HEK293 (cell line): Measurements from ENCODE around the gene CEP57L1.

Experiments
- KLF10 ChIP-seq: fragments of 450-650 bp; IDR thresholded peaks from 2 replicates; pipeline ENCODE4 v1.5.1; 2018; ENCODE audit warnings: missing biosample characterization, mild to moderate bottlenecking, missing genetic modification characterization
- KLF16 ChIP-seq: fragments of 450-650 bp; formaldehyde crosslinking; IDR thresholded peaks from 2 replicates; pipeline ENCODE4 v1.5.1; 2017; ENCODE audit warnings: missing biosample characterization, missing genetic modification characterization
- PATZ1 ChIP-seq: fragments of 450-650 bp; formaldehyde crosslinking; IDR thresholded peaks from 2 replicates; pipeline ENCODE4 v1.5.1; 2016; ENCODE audit warnings: missing biosample characterization, missing genetic modification characterization
- ZBTB7A ChIP-seq: fragments of 450-650 bp; formaldehyde crosslinking; IDR thresholded peaks from 2 replicates; pipeline ENCODE4 v1.5.1; 2016; ENCODE audit warnings: low read depth, missing biosample characterization, missing genetic modification characterization
- ZNF146 ChIP-seq: fragments of 450-650 bp; formaldehyde crosslinking; IDR thresholded peaks from 2 replicates; pipeline ENCODE4 v1.5.1; 2016; ENCODE audit warnings: missing biosample characterization, missing genetic modification characterization
- ZNF221 ChIP-seq: fragments of 450-650 bp; formaldehyde crosslinking; IDR thresholded peaks from 2 replicates; pipeline ENCODE4 v1.5.1; 2017; ENCODE audit warnings: missing biosample characterization, missing genetic modification characterization, borderline replicate concordance
- TF ChIP-seq, protein P1 (sequence below): fragments of 450-650 bp; formaldehyde crosslinking; IDR thresholded peaks from 2 replicates; pipeline ENCODE4 v1.5.1; 2016; ENCODE audit warnings: missing biosample characterization, missing genetic modification characterization

DNA sequence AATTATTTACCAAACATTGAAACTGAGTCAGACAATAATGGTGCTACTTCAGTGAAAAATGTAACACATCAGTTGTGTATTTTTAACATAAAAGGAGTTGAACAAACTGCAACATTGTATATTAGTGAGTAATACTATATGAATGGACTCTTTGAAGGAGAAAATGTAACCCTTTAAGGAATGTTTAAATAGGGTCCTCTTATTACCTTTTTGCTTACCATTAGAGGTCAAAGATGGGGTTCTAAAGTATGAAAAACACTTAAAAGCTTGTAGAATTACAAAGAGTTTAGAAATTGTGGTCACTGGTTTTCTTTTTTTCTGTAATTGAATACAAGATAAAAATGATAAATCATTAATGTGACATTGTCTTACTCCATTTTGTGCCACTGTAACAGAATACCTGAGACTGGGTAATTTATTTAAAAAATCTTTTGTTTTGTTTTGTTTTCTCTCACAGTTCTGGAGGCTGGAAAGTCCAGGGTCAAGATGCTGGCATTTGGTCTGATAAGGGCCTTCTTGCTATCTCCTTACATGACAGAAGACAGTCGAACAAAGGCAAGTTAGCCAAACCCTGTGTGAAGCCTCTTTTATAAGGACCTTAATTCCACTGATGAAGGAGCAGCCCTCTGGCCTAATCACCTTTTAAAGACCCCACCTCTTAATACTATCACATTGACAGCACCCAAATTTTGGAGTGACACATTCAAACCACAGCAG, 43.8 kb upstream of the CEP57L1 start:
- TF ChIP-seq KLF10 (tag by site-specific recombination): no peak
- no peak for TF ChIP-seq PATZ1 (tag by site-specific recombination)
- no peak for TF ChIP-seq KLF16 (tag by site-specific recombination)
- TF ChIP-seq ZNF146 (tag by site-specific recombination): no peak
- TF ChIP-seq, protein P1, sequence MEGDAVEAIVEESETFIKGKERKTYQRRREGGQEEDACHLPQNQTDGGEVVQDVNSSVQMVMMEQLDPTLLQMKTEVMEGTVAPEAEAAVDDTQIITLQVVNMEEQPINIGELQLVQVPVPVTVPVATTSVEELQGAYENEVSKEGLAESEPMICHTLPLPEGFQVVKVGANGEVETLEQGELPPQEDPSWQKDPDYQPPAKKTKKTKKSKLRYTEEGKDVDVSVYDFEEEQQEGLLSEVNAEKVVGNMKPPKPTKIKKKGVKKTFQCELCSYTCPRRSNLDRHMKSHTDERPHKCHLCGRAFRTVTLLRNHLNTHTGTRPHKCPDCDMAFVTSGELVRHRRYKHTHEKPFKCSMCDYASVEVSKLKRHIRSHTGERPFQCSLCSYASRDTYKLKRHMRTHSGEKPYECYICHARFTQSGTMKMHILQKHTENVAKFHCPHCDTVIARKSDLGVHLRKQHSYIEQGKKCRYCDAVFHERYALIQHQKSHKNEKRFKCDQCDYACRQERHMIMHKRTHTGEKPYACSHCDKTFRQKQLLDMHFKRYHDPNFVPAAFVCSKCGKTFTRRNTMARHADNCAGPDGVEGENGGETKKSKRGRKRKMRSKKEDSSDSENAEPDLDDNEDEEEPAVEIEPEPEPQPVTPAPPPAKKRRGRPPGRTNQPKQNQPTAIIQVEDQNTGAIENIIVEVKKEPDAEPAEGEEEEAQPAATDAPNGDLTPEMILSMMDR (tag by site-specific recombination): no peak
- TF ChIP-seq ZBTB7A (tag by site-specific recombination): no peak
- TF ChIP-seq ZNF221 (tag by site-specific recombination): no peak
